Measurements from ENCODE around the gene CENPP. TPM values are rescaled to one million over a fixed set of nuclear protein-coding genes. Genes with fewer than 3 reads are reported as not detected.

CENPP gene
- total RNA-seq, 1 donor from 2014 or later = 4.3 TPM

GRCh38 chr9:92534204-92534603, 208.5 kb downstream of the CENPP start:
- ATAC-seq (no peak), DNase-seq (no peak)
- no peak for TF ChIP-seq CTCF (IDR thresholded peaks at IDR 0.05)
- Histone ChIP-seq H3K4me3 (peak overlapping the region; percentile 17), H3K4me1 (peaks cover 12% of the 10 kb centered on the region), H3K27me3 (ENCODE audit: low read depth) (no peaks in the 10 kb centered on the region), H3K36me3 (no peaks in the 10 kb centered on the region), H3K9me3 (no peaks in the 10 kb centered on the region), H3K27ac (no peak overlapping the region)
- intact Hi-C loops (cut with DNase I) = no loop called here

- peak overlapping the region; percentile 22 for H3K27ac ChIP-seq
- intact Hi-C loops (cut with DNase I) = no loop called here
These were observed 208.9 kb downstream of the CENPP start for GRCh38 chr9:92534674-92535073.

GRCh38 chr9:92535940-92536850, 210.4 kb downstream of the CENPP start, which contains the start of gene ECM2:
Gene ECM2 (minus strand): TSS chr9:92535990. CDS start chr9:92522866, 13,124 bp downstream.
- DNase-seq (no peak), ATAC-seq (no peak)
- no peaks in the 10 kb centered on the region for H3K9me3 ChIP-seq
- H3K27ac ChIP-seq = peak within 1 kb of the TSS; percentile 50
- H3K4me3 ChIP-seq = peak within 1 kb of the TSS; percentile 17
- no peak for TF ChIP-seq CTCF (IDR thresholded peaks at IDR 0.05)
- peaks cover 12% of the 10 kb centered on the region for H3K4me1 ChIP-seq
- no peaks in the 10 kb centered on the region for H3K27me3 ChIP-seq (ENCODE audit: low read depth)
- intact Hi-C loops (cut with DNase I) = no loop called here
- no peaks in the 10 kb centered on the region for H3K36me3 ChIP-seq

More at GRCh38 chr9:92534674-92535073, 208.9 kb downstream of the CENPP start:
- TF ChIP-seq CTCF (IDR thresholded peaks at IDR 0.05) = no peak
- peak overlapping the region; percentile 17 for H3K4me3 ChIP-seq
- DNase-seq = no peak
- no peaks in the 10 kb centered on the region for H3K9me3 ChIP-seq
- H3K4me1 ChIP-seq = peaks cover 12% of the 10 kb centered on the region
- peak in 1 of 2 donors; percentile 30 for ATAC-seq
- no peaks in the 10 kb centered on the region for H3K36me3 ChIP-seq
- no peaks in the 10 kb centered on the region for H3K27me3 ChIP-seq (ENCODE audit: low read depth)

- Histone ChIP-seq H3K27me3 (ENCODE audit: low read depth) (no peaks in the 10 kb centered on the region), H3K27ac (no peak overlapping the region), H3K36me3 (no peaks in the 10 kb centered on the region), H3K4me3 (no peak overlapping the region), H3K4me1 (peaks cover 12% of the 10 kb centered on the region), H3K9me3 (no peaks in the 10 kb centered on the region)
- DNase-seq (no peak), ATAC-seq (no peak)
- intact Hi-C loops (cut with DNase I) = no loop called here
- TF ChIP-seq CTCF (IDR thresholded peaks at IDR 0.05) = no peak
These were observed 212.8 kb downstream of the CENPP start for GRCh38 chr9:92538541-92538940.

- Histone ChIP-seq H3K4me3 (no peak overlapping the region), H3K27ac (no peak overlapping the region), H3K27me3 (ENCODE audit: low read depth) (no peaks in the 10 kb centered on the region), H3K36me3 (no peaks in the 10 kb centered on the region), H3K4me1 (no peaks in the 10 kb centered on the region), H3K9me3 (no peaks in the 10 kb centered on the region)
- no peak for TF ChIP-seq CTCF (IDR thresholded peaks at IDR 0.05)
- intact Hi-C loops (cut with DNase I) = no loop called here
- no peak for ATAC-seq
- DNase-seq = no peak
These were observed 218.2 kb downstream of the CENPP start for GRCh38 chr9:92543972-92544371.
